Gastrocnemius medialis (tissue), 4 donors: Measurements from ENCODE around the gene ACADVL. TPM values are rescaled to one million over a fixed set of nuclear protein-coding genes. Genes with fewer than 3 reads are reported as not detected.

Source experiments
- ATAC-seq, 2 donors: fragments of 150-250 bp; one replicate each; pipeline ENCODE4 v1.9.1; 2016
- DNase-seq, 2 donors: peaks; one replicate each; pipeline ENCODE4 v3.0.0-alpha.2; 2019
- H3K27ac ChIP-seq, 4 donors: fragments of 200-600 bp; sonication (generic); 1 replicate in 1 of 4; 2 replicates in 3 of 4; pipeline ENCODE4 v1.5.1; 2016 to 2018; ENCODE audit warnings: mild to moderate bottlenecking in 2 of 4, moderate library complexity in 1 of 4
- H3K27me3 ChIP-seq, 3 donors: fragments of 200-600 bp; sonication (generic) in 2 of 3; 1 replicate in 1 of 3; 2 replicates in 2 of 3; pipeline versions ENCODE4 v1.5.1 to v1.6.0; 2016 to 2019; ENCODE audit warnings: mild to moderate bottlenecking in 1 of 3, moderate library complexity in 1 of 3
- H3K36me3 ChIP-seq, 2 donors: fragments of 200-600 bp; sonication (generic) in 1 of 2; one replicate each; pipeline ENCODE4 v1.5.1; 2017 to 2018
- H3K4me1 ChIP-seq, 2 donors: fragments of 200-600 bp; sonication (generic) in 1 of 2; one replicate each; pipeline ENCODE4 v1.5.1; 2016 to 2017; ENCODE audit warnings: mild to moderate bottlenecking in 2 of 2
- H3K4me3 ChIP-seq, 4 donors: fragments of 200-600 bp; sonication (generic) in 3 of 4; 1 replicate in 1 of 4; 2 replicates in 3 of 4; pipeline ENCODE4 v1.5.1; 2016 to 2019; ENCODE audit warnings: mild to moderate bottlenecking in 2 of 4
- H3K9me3 ChIP-seq, 3 donors: fragments of 200-600 bp; sonication (generic) in 2 of 3; 1 replicate in 1 of 3; 2 replicates in 2 of 3; pipeline ENCODE4 v1.5.1; 2016 to 2019
- CTCF ChIP-seq, 5 experiments: fragments of 450-650 bp in 3 of 5; fragments of 200-600 bp in 2 of 5; sonication (generic) in 2 of 5; IDR thresholded peaks in 4 of 5; conservative IDR thresholded peaks in 1 of 5; 1 replicate in 4 of 5; 2 replicates in 1 of 5; pipeline ENCODE4 v1.5.1; 2016 to 2019; ENCODE audit warnings: antibody characterized with exemption in 5 of 5, mild to moderate bottlenecking in 3 of 5, moderate library complexity in 3 of 5
- POLR2A ChIP-seq, 2 donors: fragments of 450-650 bp; IDR thresholded peaks; one replicate each; pipeline ENCODE4 v1.6.1; 2017; ENCODE audit warnings: antibody characterized with exemption in 2 of 2, mild to moderate bottlenecking in 2 of 2, moderate library complexity in 2 of 2
- in situ Hi-C, 4 donors: fragments of 200-750 bp; cut with MboI; loops; one replicate each; pipeline versions ENCODE4 v1.15.0 to v1.8.0; 2017; ENCODE audit warnings: low sequenced_read_pairs in 4 of 4
- intact Hi-C: fragments of 100-400 bp; cut with DNase I; formaldehyde crosslinking; loops from one replicate; pipeline ENCODE4 v1.15.1; 2023; ENCODE audit warnings: low total_unique reads
- total RNA-seq, 4 donors: library from RNA; depleted of rRNA; stranded (reverse); fragments of >200 nt; gene quantifications; one replicate each; pipeline versions ENCODE4 v1.1.0 to v1.2.3, GENCODE V29; 2016

ACADVL gene
- total RNA-seq, 4 donors from 2014 or later: 771 to 1,217 (median 1,086) TPM

- Histone ChIP-seq H3K9me3 (no peaks in the 10 kb centered on the region), H3K27ac (no peak overlapping the region), H3K4me3 (no peak overlapping the region), H3K36me3 (no peaks in the 10 kb centered on the region), H3K27me3 (peaks cover 0 to 8% (median 0%) of the 10 kb centered on the region in 3 donors), H3K4me1 (no peaks in the 10 kb centered on the region)
- intact Hi-C loops: no loop called here
- ATAC-seq (no peak), DNase-seq (no peak)
- in situ Hi-C loops: no loop called here
- no peak for TF ChIP-seq CTCF (IDR thresholded peaks at IDR 0.05 in 4 of 5, conservative IDR thresholded peaks at IDR 0.05 in 1 of 5)
These were observed 36.2 kb upstream of the ACADVL start for GRCh38 chr17:7183433-7184090.

GRCh38 chr17:7184091-7184488, 35.6 kb upstream of the ACADVL start:
- Histone ChIP-seq H3K27ac (no peak overlapping the region), H3K4me3 (no peak overlapping the region), H3K9me3 (no peaks in the 10 kb centered on the region), H3K4me1 (no peaks in the 10 kb centered on the region), H3K36me3 (no peaks in the 10 kb centered on the region), H3K27me3 (peaks cover 0 to 4% (median 0%) of the 10 kb centered on the region in 3 donors)
- ATAC-seq: no peak
- no peak for DNase-seq
- intact Hi-C loops (no loop called here), in situ Hi-C loops (no loop called here)
- no peak for TF ChIP-seq POLR2A (IDR thresholded peaks at IDR 0.05)

GRCh38 chr17:7184647-7185046, 35.1 kb upstream of the ACADVL start:
- H3K36me3 ChIP-seq: no peaks in the 10 kb centered on the region
- in situ Hi-C loops (no loop called here), intact Hi-C loops (no loop called here)
- no peaks in the 10 kb centered on the region for H3K9me3 ChIP-seq
- H3K27me3 ChIP-seq: no peaks in the 10 kb centered on the region
- ATAC-seq (no peak), DNase-seq (no peak)
- H3K27ac ChIP-seq: no peak overlapping the region
- TF ChIP-seq CTCF (IDR thresholded peaks at IDR 0.05 in 4 of 5, conservative IDR thresholded peaks at IDR 0.05 in 1 of 5) (no peak), POLR2A (IDR thresholded peaks at IDR 0.05) (no peak)
- no peaks in the 10 kb centered on the region for H3K4me1 ChIP-seq
- no peak overlapping the region for H3K4me3 ChIP-seq

- ATAC-seq (no peak), DNase-seq (no peak)
- TF ChIP-seq POLR2A (IDR thresholded peaks at IDR 0.05) (no peak), CTCF (IDR thresholded peaks at IDR 0.05 in 4 of 5, conservative IDR thresholded peaks at IDR 0.05 in 1 of 5) (no peak)
- Histone ChIP-seq H3K27me3 (no peaks in the 10 kb centered on the region), H3K9me3 (no peaks in the 10 kb centered on the region), H3K36me3 (no peaks in the 10 kb centered on the region), H3K4me1 (no peaks in the 10 kb centered on the region), H3K27ac (no peak overlapping the region), H3K4me3 (no peak overlapping the region)
- in situ Hi-C loops (no loop called here), intact Hi-C loops (no loop called here)
These were observed 33.5 kb upstream of the ACADVL start for GRCh38 chr17:7186241-7186640.

- DNase-seq: no peak
- in situ Hi-C loops: no loop called here
- Histone ChIP-seq H3K27me3 (no peaks in the 10 kb centered on the region), H3K4me3 (no peak overlapping the region), H3K9me3 (no peaks in the 10 kb centered on the region), H3K27ac (no peak overlapping the region), H3K4me1 (no peaks in the 10 kb centered on the region), H3K36me3 (no peaks in the 10 kb centered on the region)
- intact Hi-C loops: no loop called here
- ATAC-seq: no peak
- TF ChIP-seq POLR2A (IDR thresholded peaks at IDR 0.05): no peak
- TF ChIP-seq CTCF (IDR thresholded peaks at IDR 0.05 in 4 of 5, conservative IDR thresholded peaks at IDR 0.05 in 1 of 5): no peak
These were observed 29.3 kb upstream of the ACADVL start for GRCh38 chr17:7190276-7190917.
